ENCODE data around the gene SIK2. TPM values are rescaled to one million over a fixed set of nuclear protein-coding genes. Genes with fewer than 3 reads are reported as not detected.

SIK2 gene
- 40.1 TPM for total RNA-seq
- polyA plus RNA-seq (ENCODE audit: insufficient read depth, low read depth, low replicate concordance), result 6.4 TPM
- long read RNA-seq, donor 1, full-length matches to known transcripts, result 2 of 2 reads
- long read RNA-seq, donor 1, partial matches to known transcripts, result 0 of 2 reads
- long read RNA-seq, donor 1, other reads (novel, unspliced or antisense), result 0 of 2 reads
- long read RNA-seq, donor 2, full-length matches to known transcripts, result 2 of 2 reads
- long read RNA-seq, donor 2, partial matches to known transcripts, result 0 of 2 reads
- long read RNA-seq, donor 2, other reads (novel, unspliced or antisense), result 0 of 2 reads
- long read RNA-seq, donor 3, full-length matches to known transcripts, result 4 of 16 reads
- long read RNA-seq, donor 3, partial matches to known transcripts, result 12 of 16 reads
- long read RNA-seq, donor 3, other reads (novel, unspliced or antisense), result 0 of 16 reads
- long read RNA-seq, donor 4, full-length matches to known transcripts, result 3 of 3 reads
- long read RNA-seq, donor 4, partial matches to known transcripts, result 0 of 3 reads
- long read RNA-seq, donor 4, other reads (novel, unspliced or antisense), result 0 of 3 reads
- long read RNA-seq, donor 5, result 0 reads
- long read RNA-seq, donor 6, result 0 reads
- long read RNA-seq, donor 7, partial matches to known transcripts, result 1 of 13 reads
- long read RNA-seq, donor 7, other reads (novel, unspliced or antisense), result 12 of 13 reads
- long read RNA-seq, donor 8, full-length matches to known transcripts, result 3 of 3 reads
- long read RNA-seq, donor 8, partial matches to known transcripts, result 0 of 3 reads
- long read RNA-seq, donor 8, other reads (novel, unspliced or antisense), result 0 of 3 reads
- long read RNA-seq, donor 9, full-length matches to known transcripts, result 2 of 2 reads
- long read RNA-seq, donor 9, partial matches to known transcripts, result 0 of 2 reads
- long read RNA-seq, donor 9, other reads (novel, unspliced or antisense), result 0 of 2 reads
- long read RNA-seq, donor 10, result 0 reads

- intact Hi-C loops (cut with DNase I), result loop anchor here (5.0 to 10.0 kb wide), 2 partner anchors 175 to 243 kb away; no protein-coding TSS in a partner anchor
- peak; percentile 98 to 99 (median 99) for DNase-seq
- H3K4me1 ChIP-seq (ENCODE audit: control insufficient read depth in 2 of 3, insufficient read depth in 2 of 3, low read depth in 1 of 3, low read length in 3 of 3), result peaks cover 0 to 6% (median 3%) of the 10 kb centered on the region in 3 donors
Measured at GRCh38 chr11:111601979-111602864, at the start of gene SIK2. Gene SIK2 (plus strand): TSS chr11:111602449. CDS start chr11:111602564, 115 bp downstream.

GRCh38 chr11:111554532-111554931 is 47.7 kb upstream of the SIK2 start:
- Histone ChIP-seq H3K4me1 (ENCODE audit: control insufficient read depth in 2 of 3, insufficient read depth in 2 of 3, low read depth in 1 of 3, low read length in 3 of 3) (no peaks in the 10 kb centered on the region), H3K27me3 (ENCODE audit: control insufficient read depth, insufficient read depth, low read length) (no peaks in the 10 kb centered on the region), H3K4me3 (ENCODE audit: low read length in 3 of 3) (no peak overlapping the region), H3K9ac (ENCODE audit: low read length in 3 of 3) (no peak overlapping the region), H3K36me3 (ENCODE audit: control insufficient read depth in 2 of 3, insufficient read depth in 3 of 3, low read length in 3 of 3) (no peaks in the 10 kb centered on the region), H3K27ac (ENCODE audit: low read depth in 2 of 2, low read length in 2 of 2) (no peak overlapping the region), H3K9me3 (ENCODE audit: control insufficient read depth in 2 of 3, insufficient read depth in 1 of 3, low read length in 3 of 3) (peaks cover 0 to 6% (median 0%) of the 10 kb centered on the region in 3 donors)
- intact Hi-C loops (cut with DNase I), result no loop called here
- no peak for FAIRE-seq
- DNase-seq, result no peak
- TF ChIP-seq, protein P1, sequence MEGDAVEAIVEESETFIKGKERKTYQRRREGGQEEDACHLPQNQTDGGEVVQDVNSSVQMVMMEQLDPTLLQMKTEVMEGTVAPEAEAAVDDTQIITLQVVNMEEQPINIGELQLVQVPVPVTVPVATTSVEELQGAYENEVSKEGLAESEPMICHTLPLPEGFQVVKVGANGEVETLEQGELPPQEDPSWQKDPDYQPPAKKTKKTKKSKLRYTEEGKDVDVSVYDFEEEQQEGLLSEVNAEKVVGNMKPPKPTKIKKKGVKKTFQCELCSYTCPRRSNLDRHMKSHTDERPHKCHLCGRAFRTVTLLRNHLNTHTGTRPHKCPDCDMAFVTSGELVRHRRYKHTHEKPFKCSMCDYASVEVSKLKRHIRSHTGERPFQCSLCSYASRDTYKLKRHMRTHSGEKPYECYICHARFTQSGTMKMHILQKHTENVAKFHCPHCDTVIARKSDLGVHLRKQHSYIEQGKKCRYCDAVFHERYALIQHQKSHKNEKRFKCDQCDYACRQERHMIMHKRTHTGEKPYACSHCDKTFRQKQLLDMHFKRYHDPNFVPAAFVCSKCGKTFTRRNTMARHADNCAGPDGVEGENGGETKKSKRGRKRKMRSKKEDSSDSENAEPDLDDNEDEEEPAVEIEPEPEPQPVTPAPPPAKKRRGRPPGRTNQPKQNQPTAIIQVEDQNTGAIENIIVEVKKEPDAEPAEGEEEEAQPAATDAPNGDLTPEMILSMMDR (IDR thresholded peaks at IDR 0.05; ENCODE audit: borderline replicate concordance, extremely low read depth, insufficient read depth), result no peak

More at GRCh38 chr11:111601979-111602864, at the start of gene SIK2:
- Histone ChIP-seq H3K36me3 (ENCODE audit: control insufficient read depth in 2 of 3, insufficient read depth in 3 of 3, low read length in 3 of 3) (no peaks in the 10 kb centered on the region), H3K27ac (ENCODE audit: low read depth in 2 of 2, low read length in 2 of 2) (peak within 1 kb of the TSS; percentile 96 to 98), H3K4me3 (ENCODE audit: low read length in 3 of 3) (peak within 1 kb of the TSS; percentile 79 to 95 (median 91)), H3K9me3 (ENCODE audit: control insufficient read depth in 2 of 3, insufficient read depth in 1 of 3, low read length in 3 of 3) (no peaks in the 10 kb centered on the region), H3K9ac (ENCODE audit: low read length in 3 of 3) (peak within 1 kb of the TSS; percentile 45 to 91 (median 90)), H3K27me3 (ENCODE audit: control insufficient read depth, insufficient read depth, low read length) (no peaks in the 10 kb centered on the region)
- no peak for FAIRE-seq
- TF ChIP-seq, protein P1 (IDR thresholded peaks at IDR 0.05; ENCODE audit: borderline replicate concordance, extremely low read depth, insufficient read depth), result peak; percentile 95

DNA sequence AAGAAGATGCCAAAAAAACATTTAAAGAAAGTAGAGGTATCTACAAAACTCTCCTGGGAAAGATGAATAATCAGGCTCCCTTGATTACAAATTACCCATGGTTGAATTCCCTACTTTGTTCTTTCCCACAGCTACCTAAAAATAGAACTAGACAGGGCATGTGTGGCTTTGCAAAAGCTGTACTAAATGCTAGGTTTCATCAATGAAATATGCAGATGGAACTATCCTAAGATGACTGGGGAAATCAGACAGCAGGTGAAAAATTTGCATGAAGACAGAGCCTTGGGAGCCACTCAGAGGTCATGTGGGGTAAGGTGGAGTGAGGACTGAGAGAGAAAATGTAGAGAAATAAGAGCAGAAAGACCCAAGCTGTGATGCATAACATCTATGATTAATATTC is 47.0 kb upstream of the SIK2 start:
- no peak overlapping the region for H3K4me3 ChIP-seq (ENCODE audit: low read length in 3 of 3)
- no peaks in the 10 kb centered on the region for H3K4me1 ChIP-seq (ENCODE audit: control insufficient read depth in 2 of 3, insufficient read depth in 2 of 3, low read depth in 1 of 3, low read length in 3 of 3)
- intact Hi-C loops (cut with DNase I), result no loop called here
- DNase-seq (no peak), FAIRE-seq (no peak)
- no peak overlapping the region for H3K9ac ChIP-seq (ENCODE audit: low read length in 3 of 3)
- TF ChIP-seq, protein P1 (IDR thresholded peaks at IDR 0.05; ENCODE audit: borderline replicate concordance, extremely low read depth, insufficient read depth), result no peak
- H3K36me3 ChIP-seq (ENCODE audit: control insufficient read depth in 2 of 3, insufficient read depth in 3 of 3, low read length in 3 of 3), result no peaks in the 10 kb centered on the region
- H3K27ac ChIP-seq (ENCODE audit: low read depth in 2 of 2, low read length in 2 of 2), result no peak overlapping the region
- peaks cover 0 to 6% (median 0%) of the 10 kb centered on the region in 3 donors for H3K9me3 ChIP-seq (ENCODE audit: control insufficient read depth in 2 of 3, insufficient read depth in 1 of 3, low read length in 3 of 3)
- no peaks in the 10 kb centered on the region for H3K27me3 ChIP-seq (ENCODE audit: control insufficient read depth, insufficient read depth, low read length)

All from kidney (tissue), 22 donors.